ENCODE data around the gene DCLK3. TPM values are rescaled to one million over a fixed set of nuclear protein-coding genes. Genes with fewer than 3 reads are reported as not detected.

Gene DCLK3
- total RNA-seq, 1 experiment from 2014 or later: not detected

GRCh38 chr3:36786921-36787890, 22.9 kb upstream of the DCLK3 start:
- Mint-ChIP-seq H3K4me1 (ENCODE audit: low read depth, unreplicated experiment) (no peaks in the 10 kb centered on the region), H3K36me3 (ENCODE audit: insufficient read depth, unreplicated experiment) (no peaks in the 10 kb centered on the region), H3K9me3 (ENCODE audit: low read depth, unreplicated experiment) (no peaks in the 10 kb centered on the region), H3K27ac (ENCODE audit: unreplicated experiment) (no peak overlapping the region), H3K4me3 (ENCODE audit: low read depth, unreplicated experiment) (no peak overlapping the region), H3K27me3 (ENCODE audit: unreplicated experiment) (peaks cover 92% of the 10 kb centered on the region)
- no peak for DNase-seq
- TF ChIP-seq CTCF (IDR thresholded peaks at IDR 0.05; ENCODE audit: unreplicated experiment): no peak
- intact Hi-C loops (cut with micrococcal nuclease; ENCODE audit: unreplicated experiment): no loop called here
- BruUV-seq (replicated peaks): no TSS peak
- CTCF ChIA-PET: no interaction called here

DNA sequence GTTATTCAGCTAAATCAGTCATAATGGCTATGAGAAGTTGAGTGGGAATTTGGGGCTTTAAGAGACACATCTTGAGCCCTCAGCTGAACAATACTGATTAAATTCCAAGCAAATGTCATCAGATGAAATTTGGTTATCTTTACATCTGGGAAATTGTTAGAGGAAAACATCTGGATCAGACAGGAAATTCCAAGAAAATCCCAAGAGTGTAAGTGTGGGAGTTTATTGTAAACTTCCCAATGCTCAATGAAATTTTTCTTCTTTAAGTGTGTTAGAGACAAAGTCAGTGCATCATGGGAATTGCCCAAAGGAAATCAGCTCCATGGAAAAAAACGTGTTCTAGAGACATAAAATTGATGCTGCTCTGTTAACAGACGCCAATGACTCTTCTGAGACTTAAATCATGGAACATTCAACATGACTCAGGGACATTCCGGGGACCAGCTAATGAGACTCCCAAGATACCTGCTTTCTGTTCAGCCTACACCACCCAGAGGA, 19.8 kb upstream of the DCLK3 start:
- CTCF ChIA-PET: no interaction called here
- no peak for TF ChIP-seq CTCF (IDR thresholded peaks at IDR 0.05; ENCODE audit: unreplicated experiment)
- H3K9me3 Mint-ChIP-seq (ENCODE audit: low read depth, unreplicated experiment): no peaks in the 10 kb centered on the region
- H3K36me3 Mint-ChIP-seq (ENCODE audit: insufficient read depth, unreplicated experiment): no peaks in the 10 kb centered on the region
- BruUV-seq (replicated peaks): no TSS peak
- DNase-seq: no peak
- H3K4me1 Mint-ChIP-seq (ENCODE audit: low read depth, unreplicated experiment): no peaks in the 10 kb centered on the region
- no peak overlapping the region for H3K4me3 Mint-ChIP-seq (ENCODE audit: low read depth, unreplicated experiment)
- peaks cover 79% of the 10 kb centered on the region for H3K27me3 Mint-ChIP-seq (ENCODE audit: unreplicated experiment)
- no peak overlapping the region for H3K27ac Mint-ChIP-seq (ENCODE audit: unreplicated experiment)
- intact Hi-C loops (cut with micrococcal nuclease; ENCODE audit: unreplicated experiment): no loop called here

DNA sequence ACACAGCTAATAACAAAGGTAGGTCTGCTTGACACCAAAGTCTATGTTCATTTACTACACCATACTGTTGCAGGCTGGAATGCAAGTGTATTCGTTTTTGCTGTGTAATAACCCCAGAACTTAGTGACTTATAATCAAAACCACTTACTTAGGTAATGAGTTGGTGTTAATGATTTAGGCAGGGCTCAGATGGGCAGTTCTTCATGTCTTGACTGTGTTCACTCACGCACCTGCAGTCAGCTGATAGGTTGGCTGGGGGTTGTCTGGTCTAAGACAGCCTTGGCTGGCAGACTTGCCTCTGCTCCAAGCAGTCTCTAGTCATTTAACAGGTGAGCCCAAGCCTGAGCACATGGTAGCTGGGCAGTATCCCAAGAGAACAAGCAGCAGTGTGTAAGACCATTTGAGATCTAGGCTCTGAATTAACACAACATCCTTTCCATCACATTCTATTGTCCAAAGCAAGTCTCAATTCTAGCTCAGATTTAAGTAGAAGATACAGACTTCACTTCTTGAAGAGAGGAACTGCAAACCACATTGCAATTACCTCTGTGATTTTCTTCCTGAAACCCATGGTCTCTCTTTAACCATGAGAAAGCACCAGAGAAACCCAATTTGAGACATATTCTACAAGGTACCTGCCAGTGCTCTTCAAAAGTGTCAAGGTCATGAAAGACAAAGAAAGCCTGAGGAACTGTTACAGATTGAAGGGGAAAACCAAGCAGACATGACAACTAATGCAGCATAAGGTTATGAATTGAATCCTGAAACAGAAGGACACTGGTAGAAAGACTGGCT, 13.3 kb upstream of the DCLK3 start:
- CTCF ChIA-PET: no interaction called here
- intact Hi-C loops (cut with micrococcal nuclease; ENCODE audit: unreplicated experiment): no loop called here
- Mint-ChIP-seq H3K27me3 (ENCODE audit: unreplicated experiment) (peaks cover 48% of the 10 kb centered on the region), H3K4me3 (ENCODE audit: low read depth, unreplicated experiment) (no peak overlapping the region), H3K4me1 (ENCODE audit: low read depth, unreplicated experiment) (no peaks in the 10 kb centered on the region), H3K27ac (ENCODE audit: unreplicated experiment) (no peak overlapping the region), H3K36me3 (ENCODE audit: insufficient read depth, unreplicated experiment) (no peaks in the 10 kb centered on the region), H3K9me3 (ENCODE audit: low read depth, unreplicated experiment) (no peaks in the 10 kb centered on the region)
- TF ChIP-seq CTCF (IDR thresholded peaks at IDR 0.05; ENCODE audit: unreplicated experiment): no peak
- no peak for DNase-seq
- BruUV-seq (replicated peaks): no TSS peak

- Mint-ChIP-seq H3K9me3 (ENCODE audit: low read depth, unreplicated experiment) (no peaks in the 10 kb centered on the region), H3K36me3 (ENCODE audit: insufficient read depth, unreplicated experiment) (no peaks in the 10 kb centered on the region), H3K4me3 (ENCODE audit: low read depth, unreplicated experiment) (no peak overlapping the region), H3K27ac (ENCODE audit: unreplicated experiment) (no peak overlapping the region), H3K27me3 (ENCODE audit: unreplicated experiment) (peaks cover 46% of the 10 kb centered on the region), H3K4me1 (ENCODE audit: low read depth, unreplicated experiment) (no peaks in the 10 kb centered on the region)
- intact Hi-C loops (cut with micrococcal nuclease; ENCODE audit: unreplicated experiment): no loop called here
- no TSS peak for BruUV-seq (replicated peaks)
- CTCF ChIA-PET: no interaction called here
- DNase-seq: no peak
- TF ChIP-seq CTCF (IDR thresholded peaks at IDR 0.05; ENCODE audit: unreplicated experiment): no peak
Measured at GRCh38 chr3:36776436-36776835, 12.1 kb upstream of the DCLK3 start.
